Breast epithelium (tissue), 3 donors: ENCODE data around the gene MARVELD3.
"Not testable (repeated sequence)": the region's sequence is repeated elsewhere in the genome, so short reads cannot be mapped to it uniquely, and the experiment has no call there.

ENCODE experiments used
- CTCF ChIP-seq, 3 donors: fragments of 450-650 bp; IDR thresholded peaks; one replicate each; pipeline ENCODE4 v1.5.1; 2016 to 2017; ENCODE audit warnings: antibody characterized with exemption in 3 of 3, mild to moderate bottlenecking in 3 of 3, moderate library complexity in 3 of 3
- POLR2A ChIP-seq: fragments of 450-650 bp; IDR thresholded peaks from one replicate; pipeline ENCODE4 v1.6.1; 2016; ENCODE audit warnings: antibody characterized with exemption, mild to moderate bottlenecking, moderate library complexity
- POLR2AphosphoS5 ChIP-seq, 3 donors: sonication (generic); formaldehyde crosslinking; IDR thresholded peaks; one replicate each; pipeline ENCODE4 v1.6.1; 2017; ENCODE audit warnings: antibody characterized with exemption in 3 of 3

GRCh38 chr16:71598426-71598825 lies 27.6 kb upstream of the MARVELD3 start:
- TF ChIP-seq CTCF (IDR thresholded peaks at IDR 0.05); POLR2A; POLR2AphosphoS5 (IDR thresholded peaks at IDR 0.05): not testable (repeated sequence)
